ENCODE measurements around the gene VAPA. TPM values are rescaled to one million over a fixed set of nuclear protein-coding genes. Genes with fewer than 3 reads are reported as not detected.

The VAPA gene
- total and polyA plus RNA-seq, 9 of the 15 experiments (the other 6 are each of a cell fraction or from before 2014, with no cell fraction given) = 219 to 902 (median 526) TPM

GRCh38 chr18:9951022-9951859, 37.4 kb downstream of the VAPA start (continued):
- TF ChIP-seq GATAD2A (IDR thresholded peaks at IDR 0.05) = 0 out of 2 replicates have a peak, but pooled peaks have one; percentile 43
- TF ChIP-seq ZNF699 (CRISPR knock-in tag; IDR thresholded peaks at IDR 0.05; ENCODE audit: insufficient replicate concordance) = no peak
- TF ChIP-seq, protein P1, sequence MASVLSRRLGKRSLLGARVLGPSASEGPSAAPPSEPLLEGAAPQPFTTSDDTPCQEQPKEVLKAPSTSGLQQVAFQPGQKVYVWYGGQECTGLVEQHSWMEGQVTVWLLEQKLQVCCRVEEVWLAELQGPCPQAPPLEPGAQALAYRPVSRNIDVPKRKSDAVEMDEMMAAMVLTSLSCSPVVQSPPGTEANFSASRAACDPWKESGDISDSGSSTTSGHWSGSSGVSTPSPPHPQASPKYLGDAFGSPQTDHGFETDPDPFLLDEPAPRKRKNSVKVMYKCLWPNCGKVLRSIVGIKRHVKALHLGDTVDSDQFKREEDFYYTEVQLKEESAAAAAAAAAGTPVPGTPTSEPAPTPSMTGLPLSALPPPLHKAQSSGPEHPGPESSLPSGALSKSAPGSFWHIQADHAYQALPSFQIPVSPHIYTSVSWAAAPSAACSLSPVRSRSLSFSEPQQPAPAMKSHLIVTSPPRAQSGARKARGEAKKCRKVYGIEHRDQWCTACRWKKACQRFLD (CRISPR knock-in tag; IDR thresholded peaks at IDR 0.05) = no peak
- TF ChIP-seq STAT5B (CRISPR knock-in tag; IDR thresholded peaks at IDR 0.05) = no peak
- TF ChIP-seq POLR3G (IDR thresholded peaks at IDR 0.05; ENCODE audit: extremely low read depth, insufficient read length, insufficient replicate concordance) = no peak
- no peak for TF ChIP-seq ZSCAN29 (IDR thresholded peaks at IDR 0.05)
- no peak for TF ChIP-seq GABPB1 (CRISPR knock-in tag; IDR thresholded peaks at IDR 0.05)
- TF ChIP-seq ARID4B (CRISPR knock-in tag; IDR thresholded peaks at IDR 0.05) = no peak
- TF ChIP-seq SRSF1 (IDR thresholded peaks at IDR 0.05; ENCODE audit: low read depth, low read length) = no peak
- TF ChIP-seq MECOM (CRISPR knock-in tag; IDR thresholded peaks at IDR 0.05) = no peak
- TF ChIP-seq SP1 (CRISPR knock-in tag; IDR thresholded peaks at IDR 0.05) = no peak; the same call in 1 of the 2 replicates
- no peak for TF ChIP-seq PTTG1 (tag; IDR thresholded peaks at IDR 0.05; ENCODE audit: low read depth)
- peak; percentile 42; the same call in 1 of the 2 replicates for TF ChIP-seq MAFK (IDR thresholded peaks at IDR 0.05; ENCODE audit: low read length)
- TF ChIP-seq TFE3 (CRISPR knock-in tag; IDR thresholded peaks at IDR 0.05) = no peak
- TF ChIP-seq RFX1 (IDR thresholded peaks at IDR 0.05) = no peak
- TF ChIP-seq ZNF408 (CRISPR knock-in tag; IDR thresholded peaks at IDR 0.05; ENCODE audit: low read depth) = no peak
- TF ChIP-seq ZNF717 (CRISPR knock-in tag; IDR thresholded peaks at IDR 0.05) = no peak
- TF ChIP-seq SRSF3 (IDR thresholded peaks at IDR 0.05; ENCODE audit: insufficient read depth, low read length) = no peak
- TF ChIP-seq GATAD2B (IDR thresholded peaks at IDR 0.05; ENCODE audit: borderline replicate concordance) = 0 out of 2 replicates have a peak, but pooled peaks have one; percentile 48
- TF ChIP-seq, protein P2, sequence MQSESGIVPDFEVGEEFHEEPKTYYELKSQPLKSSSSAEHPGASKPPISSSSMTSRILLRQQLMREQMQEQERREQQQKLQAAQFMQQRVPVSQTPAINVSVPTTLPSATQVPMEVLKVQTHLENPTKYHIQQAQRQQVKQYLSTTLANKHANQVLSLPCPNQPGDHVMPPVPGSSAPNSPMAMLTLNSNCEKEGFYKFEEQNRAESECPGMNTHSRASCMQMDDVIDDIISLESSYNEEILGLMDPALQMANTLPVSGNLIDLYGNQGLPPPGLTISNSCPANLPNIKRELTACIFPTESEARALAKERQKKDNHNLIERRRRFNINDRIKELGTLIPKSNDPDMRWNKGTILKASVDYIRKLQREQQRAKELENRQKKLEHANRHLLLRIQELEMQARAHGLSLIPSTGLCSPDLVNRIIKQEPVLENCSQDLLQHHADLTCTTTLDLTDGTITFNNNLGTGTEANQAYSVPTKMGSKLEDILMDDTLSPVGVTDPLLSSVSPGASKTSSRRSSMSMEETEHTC (IDR thresholded peaks at IDR 0.05) = no peak
